ENCODE measurements around the gene PIP5K1B. TPM values are rescaled to one million over a fixed set of nuclear protein-coding genes. Genes with fewer than 3 reads are reported as not detected.

Gene PIP5K1B
- total RNA-seq, 1 experiment from 2014 or later = 5.2 TPM

DNA sequence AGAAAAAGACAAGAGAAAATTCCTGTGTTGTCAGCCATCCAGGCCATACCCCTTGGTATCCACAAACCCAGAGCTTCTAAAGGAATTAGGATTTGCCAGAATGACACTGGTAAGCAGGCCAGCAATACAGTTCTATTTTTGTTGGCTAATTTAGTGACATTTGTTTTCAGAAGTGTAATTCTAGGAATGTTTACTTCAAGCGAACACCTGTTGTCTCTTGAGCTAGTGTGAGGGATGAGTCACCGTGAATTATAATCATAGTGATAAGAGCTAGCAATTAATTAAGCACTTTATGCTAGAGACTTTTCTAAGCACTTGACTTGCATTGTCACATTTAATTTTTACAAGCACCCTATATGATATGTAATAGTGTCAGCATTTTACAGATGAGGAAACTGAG lies 209.7 kb downstream of the PIP5K1B start (continued):
- TF ChIP-seq, protein P1, sequence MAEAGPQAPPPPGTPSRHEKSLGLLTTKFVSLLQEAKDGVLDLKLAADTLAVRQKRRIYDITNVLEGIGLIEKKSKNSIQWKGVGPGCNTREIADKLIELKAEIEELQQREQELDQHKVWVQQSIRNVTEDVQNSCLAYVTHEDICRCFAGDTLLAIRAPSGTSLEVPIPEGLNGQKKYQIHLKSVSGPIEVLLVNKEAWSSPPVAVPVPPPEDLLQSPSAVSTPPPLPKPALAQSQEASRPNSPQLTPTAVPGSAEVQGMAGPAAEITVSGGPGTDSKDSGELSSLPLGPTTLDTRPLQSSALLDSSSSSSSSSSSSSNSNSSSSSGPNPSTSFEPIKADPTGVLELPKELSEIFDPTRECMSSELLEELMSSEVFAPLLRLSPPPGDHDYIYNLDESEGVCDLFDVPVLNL (CRISPR knock-in tag; IDR thresholded peaks at IDR 0.05; ENCODE audit: borderline replicate concordance, low read depth) = no peak
- TF ChIP-seq NFE2L1 (CRISPR knock-in tag; IDR thresholded peaks at IDR 0.05) = no peak

DNA sequence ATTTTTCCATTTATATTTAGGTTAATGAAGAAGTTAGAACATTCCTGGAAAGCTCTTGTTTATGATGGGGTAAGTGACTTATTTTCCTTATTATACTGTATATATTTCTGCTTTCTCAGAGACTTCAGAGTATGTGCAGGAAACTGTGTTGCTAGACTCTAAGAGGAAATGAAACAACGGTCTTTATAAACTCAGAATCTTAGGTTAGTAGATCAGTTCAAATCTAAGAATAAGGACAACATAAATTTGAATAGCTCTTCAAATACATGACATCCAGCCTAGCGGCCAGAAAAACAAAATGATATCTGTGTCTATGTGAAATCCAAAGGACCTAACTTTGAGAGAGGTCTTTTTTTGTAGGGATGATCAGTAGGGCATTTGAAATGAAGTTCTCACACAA lies 214.6 kb downstream of the PIP5K1B start:
- DNase-seq (ENCODE audit: low spot score) = no peak
- no peaks in the 10 kb centered on the region for H3K9me3 Mint-ChIP-seq
- H3K27me3 Mint-ChIP-seq (ENCODE audit: low read depth) = no peaks in the 10 kb centered on the region; the same call in 1 of the 2 replicates
- ChIA-PET CTCF (no interaction called here), POLR2A (no interaction called here)
- 0 out of 2 replicates have a peak, but pooled peaks cover 3% of the 10 kb centered on the region for H3K36me3 Mint-ChIP-seq
- peaks cover 6% of the 10 kb centered on the region; the same call in 1 of the 2 replicates for H3K4me1 Mint-ChIP-seq
- H3K27ac Mint-ChIP-seq = no peak overlapping the region; the same call in 1 of the 2 replicates
- no peak for ATAC-seq
- H3K4me3 Mint-ChIP-seq = no peak overlapping the region
- TF ChIP-seq, protein P2, sequence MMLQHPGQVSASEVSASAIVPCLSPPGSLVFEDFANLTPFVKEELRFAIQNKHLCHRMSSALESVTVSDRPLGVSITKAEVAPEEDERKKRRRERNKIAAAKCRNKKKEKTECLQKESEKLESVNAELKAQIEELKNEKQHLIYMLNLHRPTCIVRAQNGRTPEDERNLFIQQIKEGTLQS (CRISPR knock-in tag; conservative IDR thresholded peaks at IDR 0.05) = no peak
- TF ChIP-seq, protein P3, sequence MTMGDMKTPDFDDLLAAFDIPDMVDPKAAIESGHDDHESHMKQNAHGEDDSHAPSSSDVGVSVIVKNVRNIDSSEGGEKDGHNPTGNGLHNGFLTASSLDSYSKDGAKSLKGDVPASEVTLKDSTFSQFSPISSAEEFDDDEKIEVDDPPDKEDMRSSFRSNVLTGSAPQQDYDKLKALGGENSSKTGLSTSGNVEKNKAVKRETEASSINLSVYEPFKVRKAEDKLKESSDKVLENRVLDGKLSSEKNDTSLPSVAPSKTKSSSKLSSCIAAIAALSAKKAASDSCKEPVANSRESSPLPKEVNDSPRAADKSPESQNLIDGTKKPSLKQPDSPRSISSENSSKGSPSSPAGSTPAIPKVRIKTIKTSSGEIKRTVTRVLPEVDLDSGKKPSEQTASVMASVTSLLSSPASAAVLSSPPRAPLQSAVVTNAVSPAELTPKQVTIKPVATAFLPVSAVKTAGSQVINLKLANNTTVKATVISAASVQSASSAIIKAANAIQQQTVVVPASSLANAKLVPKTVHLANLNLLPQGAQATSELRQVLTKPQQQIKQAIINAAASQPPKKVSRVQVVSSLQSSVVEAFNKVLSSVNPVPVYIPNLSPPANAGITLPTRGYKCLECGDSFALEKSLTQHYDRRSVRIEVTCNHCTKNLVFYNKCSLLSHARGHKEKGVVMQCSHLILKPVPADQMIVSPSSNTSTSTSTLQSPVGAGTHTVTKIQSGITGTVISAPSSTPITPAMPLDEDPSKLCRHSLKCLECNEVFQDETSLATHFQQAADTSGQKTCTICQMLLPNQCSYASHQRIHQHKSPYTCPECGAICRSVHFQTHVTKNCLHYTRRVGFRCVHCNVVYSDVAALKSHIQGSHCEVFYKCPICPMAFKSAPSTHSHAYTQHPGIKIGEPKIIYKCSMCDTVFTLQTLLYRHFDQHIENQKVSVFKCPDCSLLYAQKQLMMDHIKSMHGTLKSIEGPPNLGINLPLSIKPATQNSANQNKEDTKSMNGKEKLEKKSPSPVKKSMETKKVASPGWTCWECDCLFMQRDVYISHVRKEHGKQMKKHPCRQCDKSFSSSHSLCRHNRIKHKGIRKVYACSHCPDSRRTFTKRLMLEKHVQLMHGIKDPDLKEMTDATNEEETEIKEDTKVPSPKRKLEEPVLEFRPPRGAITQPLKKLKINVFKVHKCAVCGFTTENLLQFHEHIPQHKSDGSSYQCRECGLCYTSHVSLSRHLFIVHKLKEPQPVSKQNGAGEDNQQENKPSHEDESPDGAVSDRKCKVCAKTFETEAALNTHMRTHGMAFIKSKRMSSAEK (CRISPR knock-in tag; IDR thresholded peaks at IDR 0.05; ENCODE audit: borderline replicate concordance) = no peak
- TF ChIP-seq, protein P4, sequence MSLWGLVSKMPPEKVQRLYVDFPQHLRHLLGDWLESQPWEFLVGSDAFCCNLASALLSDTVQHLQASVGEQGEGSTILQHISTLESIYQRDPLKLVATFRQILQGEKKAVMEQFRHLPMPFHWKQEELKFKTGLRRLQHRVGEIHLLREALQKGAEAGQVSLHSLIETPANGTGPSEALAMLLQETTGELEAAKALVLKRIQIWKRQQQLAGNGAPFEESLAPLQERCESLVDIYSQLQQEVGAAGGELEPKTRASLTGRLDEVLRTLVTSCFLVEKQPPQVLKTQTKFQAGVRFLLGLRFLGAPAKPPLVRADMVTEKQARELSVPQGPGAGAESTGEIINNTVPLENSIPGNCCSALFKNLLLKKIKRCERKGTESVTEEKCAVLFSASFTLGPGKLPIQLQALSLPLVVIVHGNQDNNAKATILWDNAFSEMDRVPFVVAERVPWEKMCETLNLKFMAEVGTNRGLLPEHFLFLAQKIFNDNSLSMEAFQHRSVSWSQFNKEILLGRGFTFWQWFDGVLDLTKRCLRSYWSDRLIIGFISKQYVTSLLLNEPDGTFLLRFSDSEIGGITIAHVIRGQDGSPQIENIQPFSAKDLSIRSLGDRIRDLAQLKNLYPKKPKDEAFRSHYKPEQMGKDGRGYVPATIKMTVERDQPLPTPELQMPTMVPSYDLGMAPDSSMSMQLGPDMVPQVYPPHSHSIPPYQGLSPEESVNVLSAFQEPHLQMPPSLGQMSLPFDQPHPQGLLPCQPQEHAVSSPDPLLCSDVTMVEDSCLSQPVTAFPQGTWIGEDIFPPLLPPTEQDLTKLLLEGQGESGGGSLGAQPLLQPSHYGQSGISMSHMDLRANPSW (CRISPR knock-in tag; conservative IDR thresholded peaks at IDR 0.05; ENCODE audit: low read depth) = no peak
- TF ChIP-seq, protein P5, sequence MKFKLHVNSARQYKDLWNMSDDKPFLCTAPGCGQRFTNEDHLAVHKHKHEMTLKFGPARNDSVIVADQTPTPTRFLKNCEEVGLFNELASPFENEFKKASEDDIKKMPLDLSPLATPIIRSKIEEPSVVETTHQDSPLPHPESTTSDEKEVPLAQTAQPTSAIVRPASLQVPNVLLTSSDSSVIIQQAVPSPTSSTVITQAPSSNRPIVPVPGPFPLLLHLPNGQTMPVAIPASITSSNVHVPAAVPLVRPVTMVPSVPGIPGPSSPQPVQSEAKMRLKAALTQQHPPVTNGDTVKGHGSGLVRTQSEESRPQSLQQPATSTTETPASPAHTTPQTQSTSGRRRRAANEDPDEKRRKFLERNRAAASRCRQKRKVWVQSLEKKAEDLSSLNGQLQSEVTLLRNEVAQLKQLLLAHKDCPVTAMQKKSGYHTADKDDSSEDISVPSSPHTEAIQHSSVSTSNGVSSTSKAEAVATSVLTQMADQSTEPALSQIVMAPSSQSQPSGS (CRISPR knock-in tag; IDR thresholded peaks at IDR 0.05; ENCODE audit: borderline replicate concordance, low read depth) = no peak
- TF ChIP-seq HMGA2 (CRISPR knock-in tag; IDR thresholded peaks at IDR 0.05) (no peak), NFYB (CRISPR knock-in tag; conservative IDR thresholded peaks at IDR 0.05; ENCODE audit: low read depth) (no peak), ZNF138 (CRISPR knock-in tag; conservative IDR thresholded peaks at IDR 0.05) (no peak), CREM (CRISPR knock-in tag; IDR thresholded peaks at IDR 0.05) (no peak), GABPB1 (CRISPR knock-in tag; IDR thresholded peaks at IDR 0.05) (no peak), OVOL2 (CRISPR knock-in tag; IDR thresholded peaks at IDR 0.05; ENCODE audit: borderline replicate concordance) (no peak), RORB (CRISPR knock-in tag; IDR thresholded peaks at IDR 0.05) (no peak)
- TF ChIP-seq, protein P6, sequence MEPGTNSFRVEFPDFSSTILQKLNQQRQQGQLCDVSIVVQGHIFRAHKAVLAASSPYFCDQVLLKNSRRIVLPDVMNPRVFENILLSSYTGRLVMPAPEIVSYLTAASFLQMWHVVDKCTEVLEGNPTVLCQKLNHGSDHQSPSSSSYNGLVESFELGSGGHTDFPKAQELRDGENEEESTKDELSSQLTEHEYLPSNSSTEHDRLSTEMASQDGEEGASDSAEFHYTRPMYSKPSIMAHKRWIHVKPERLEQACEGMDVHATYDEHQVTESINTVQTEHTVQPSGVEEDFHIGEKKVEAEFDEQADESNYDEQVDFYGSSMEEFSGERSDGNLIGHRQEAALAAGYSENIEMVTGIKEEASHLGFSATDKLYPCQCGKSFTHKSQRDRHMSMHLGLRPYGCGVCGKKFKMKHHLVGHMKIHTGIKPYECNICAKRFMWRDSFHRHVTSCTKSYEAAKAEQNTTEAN (CRISPR knock-in tag; IDR thresholded peaks at IDR 0.05) = no peak
- TF ChIP-seq, protein P7, sequence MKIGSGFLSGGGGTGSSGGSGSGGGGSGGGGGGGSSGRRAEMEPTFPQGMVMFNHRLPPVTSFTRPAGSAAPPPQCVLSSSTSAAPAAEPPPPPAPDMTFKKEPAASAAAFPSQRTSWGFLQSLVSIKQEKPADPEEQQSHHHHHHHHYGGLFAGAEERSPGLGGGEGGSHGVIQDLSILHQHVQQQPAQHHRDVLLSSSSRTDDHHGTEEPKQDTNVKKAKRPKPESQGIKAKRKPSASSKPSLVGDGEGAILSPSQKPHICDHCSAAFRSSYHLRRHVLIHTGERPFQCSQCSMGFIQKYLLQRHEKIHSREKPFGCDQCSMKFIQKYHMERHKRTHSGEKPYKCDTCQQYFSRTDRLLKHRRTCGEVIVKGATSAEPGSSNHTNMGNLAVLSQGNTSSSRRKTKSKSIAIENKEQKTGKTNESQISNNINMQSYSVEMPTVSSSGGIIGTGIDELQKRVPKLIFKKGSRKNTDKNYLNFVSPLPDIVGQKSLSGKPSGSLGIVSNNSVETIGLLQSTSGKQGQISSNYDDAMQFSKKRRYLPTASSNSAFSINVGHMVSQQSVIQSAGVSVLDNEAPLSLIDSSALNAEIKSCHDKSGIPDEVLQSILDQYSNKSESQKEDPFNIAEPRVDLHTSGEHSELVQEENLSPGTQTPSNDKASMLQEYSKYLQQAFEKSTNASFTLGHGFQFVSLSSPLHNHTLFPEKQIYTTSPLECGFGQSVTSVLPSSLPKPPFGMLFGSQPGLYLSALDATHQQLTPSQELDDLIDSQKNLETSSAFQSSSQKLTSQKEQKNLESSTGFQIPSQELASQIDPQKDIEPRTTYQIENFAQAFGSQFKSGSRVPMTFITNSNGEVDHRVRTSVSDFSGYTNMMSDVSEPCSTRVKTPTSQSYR (CRISPR knock-in tag; IDR thresholded peaks at IDR 0.05) = no peak
- TF ChIP-seq, protein P8, sequence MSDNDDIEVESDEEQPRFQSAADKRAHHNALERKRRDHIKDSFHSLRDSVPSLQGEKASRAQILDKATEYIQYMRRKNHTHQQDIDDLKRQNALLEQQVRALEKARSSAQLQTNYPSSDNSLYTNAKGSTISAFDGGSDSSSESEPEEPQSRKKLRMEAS (CRISPR knock-in tag; IDR thresholded peaks at IDR 0.05) = no peak
- TF ChIP-seq, protein P9, sequence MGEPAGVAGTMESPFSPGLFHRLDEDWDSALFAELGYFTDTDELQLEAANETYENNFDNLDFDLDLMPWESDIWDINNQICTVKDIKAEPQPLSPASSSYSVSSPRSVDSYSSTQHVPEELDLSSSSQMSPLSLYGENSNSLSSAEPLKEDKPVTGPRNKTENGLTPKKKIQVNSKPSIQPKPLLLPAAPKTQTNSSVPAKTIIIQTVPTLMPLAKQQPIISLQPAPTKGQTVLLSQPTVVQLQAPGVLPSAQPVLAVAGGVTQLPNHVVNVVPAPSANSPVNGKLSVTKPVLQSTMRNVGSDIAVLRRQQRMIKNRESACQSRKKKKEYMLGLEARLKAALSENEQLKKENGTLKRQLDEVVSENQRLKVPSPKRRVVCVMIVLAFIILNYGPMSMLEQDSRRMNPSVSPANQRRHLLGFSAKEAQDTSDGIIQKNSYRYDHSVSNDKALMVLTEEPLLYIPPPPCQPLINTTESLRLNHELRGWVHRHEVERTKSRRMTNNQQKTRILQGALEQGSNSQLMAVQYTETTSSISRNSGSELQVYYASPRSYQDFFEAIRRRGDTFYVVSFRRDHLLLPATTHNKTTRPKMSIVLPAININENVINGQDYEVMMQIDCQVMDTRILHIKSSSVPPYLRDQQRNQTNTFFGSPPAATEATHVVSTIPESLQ (CRISPR knock-in tag; IDR thresholded peaks at IDR 0.05) = no peak
- TF ChIP-seq, protein P10, sequence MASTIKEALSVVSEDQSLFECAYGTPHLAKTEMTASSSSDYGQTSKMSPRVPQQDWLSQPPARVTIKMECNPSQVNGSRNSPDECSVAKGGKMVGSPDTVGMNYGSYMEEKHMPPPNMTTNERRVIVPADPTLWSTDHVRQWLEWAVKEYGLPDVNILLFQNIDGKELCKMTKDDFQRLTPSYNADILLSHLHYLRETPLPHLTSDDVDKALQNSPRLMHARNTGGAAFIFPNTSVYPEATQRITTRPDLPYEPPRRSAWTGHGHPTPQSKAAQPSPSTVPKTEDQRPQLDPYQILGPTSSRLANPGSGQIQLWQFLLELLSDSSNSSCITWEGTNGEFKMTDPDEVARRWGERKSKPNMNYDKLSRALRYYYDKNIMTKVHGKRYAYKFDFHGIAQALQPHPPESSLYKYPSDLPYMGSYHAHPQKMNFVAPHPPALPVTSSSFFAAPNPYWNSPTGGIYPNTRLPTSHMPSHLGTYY (CRISPR knock-in tag; IDR thresholded peaks at IDR 0.05) = no peak

All from WTC11 (cell line).